SU-DHL-6 (cell line): ENCODE data around the gene POLR2J.

Experiments used
- H2AFZ ChIP-seq: fragments of 200-600 bp; sonication (generic); 2 replicates; pipeline ENCODE4 v1.6.1; 2014; ENCODE audit warnings: low read depth, mild to moderate bottlenecking, moderate library complexity, mixed read lengths, antibody characterized with exemption, low read length; ENCODE audit not compliant: severe bottlenecking
- H3F3A ChIP-seq: fragments of 200-600 bp; shearing (Covaris generic); 2 replicates; pipeline ENCODE4 v1.6.0; 2016; ENCODE audit warnings: antibody characterized with exemption, mild to moderate bottlenecking; ENCODE audit not compliant: insufficient read depth
- H3K27ac ChIP-seq: fragments of 200-600 bp; sonication (generic); 2 replicates; pipeline ENCODE4 v1.5.1; 2016; ENCODE audit warnings: low read depth, mild to moderate bottlenecking, low read length, moderate library complexity, mixed read lengths
- H3K27me3 ChIP-seq: fragments of 200-600 bp; sonication (generic), shearing (Covaris generic); 2 replicates; pipeline ENCODE4 v1.6.0; 2014; ENCODE audit warnings: mild to moderate bottlenecking, low read length
- H3K36me3 ChIP-seq: fragments of 200-600 bp; sonication (generic); 2 replicates; pipeline ENCODE4 v1.6.1; 2014; ENCODE audit warnings: mild to moderate bottlenecking, low read length, mixed read lengths
- H3K4me2 ChIP-seq: fragments of 300-600, 200-600 bp; shearing (Covaris generic), sonication (generic); 2 replicates; pipeline ENCODE4 v1.6.0; 2014; ENCODE audit warnings: low read length, low read depth, mild to moderate bottlenecking; ENCODE audit not compliant: poor library complexity, severe bottlenecking
- H3K4me3 ChIP-seq: fragments of 200-600 bp; sonication (generic); 2 replicates; pipeline ENCODE4 v1.5.1; 2014; ENCODE audit warnings: antibody characterized with exemption, low read length, mild to moderate bottlenecking, mixed read lengths; ENCODE audit not compliant: insufficient read depth, poor library complexity, severe bottlenecking
- H3K79me2 ChIP-seq: fragments of 200-600 bp; sonication (generic); 2 replicates; pipeline ENCODE4 v1.6.1; 2014; ENCODE audit warnings: mild to moderate bottlenecking, low read length, moderate library complexity; ENCODE audit not compliant: insufficient read depth
- H3K9ac ChIP-seq: fragments of 200-600 bp; sonication (generic); 2 replicates; pipeline ENCODE4 v1.7.0; 2014; ENCODE audit warnings: mild to moderate bottlenecking, low read length
- H3K9me2 ChIP-seq: fragments of 200-600 bp; sonication (generic); replicated peaks from 2 replicates; pipeline ENCODE4 v1.6.1; 2014; ENCODE audit warnings: low read length; ENCODE audit not compliant: insufficient read depth
- H3K9me3 ChIP-seq: fragments of 200-600 bp; sonication (generic); 2 replicates; pipeline ENCODE4 v1.6.1; 2014; ENCODE audit warnings: low read length, mixed read lengths; ENCODE audit not compliant: insufficient read depth
- H4K20me1 ChIP-seq: fragments of 200-600 bp; sonication (generic); 2 replicates; pipeline ENCODE4 v1.6.1; 2014; ENCODE audit warnings: low read depth, mild to moderate bottlenecking, antibody characterized with exemption, low read length, moderate library complexity, mixed read lengths
- CTCF ChIP-seq: fragments of 200-600 bp; sonication (generic); IDR thresholded peaks from one replicate; pipeline ENCODE4 v1.5.1; 2017; ENCODE audit warnings: antibody characterized with exemption, mild to moderate bottlenecking, low read length, moderate library complexity; ENCODE audit not compliant: insufficient read depth, poor library complexity, severe bottlenecking
- EZH2phosphoT487 ChIP-seq: fragments of 200-600 bp; sonication (generic), shearing (Covaris generic); conservative IDR thresholded peaks from 2 replicates; pipeline ENCODE4 v1.6.1; 2018; ENCODE audit warnings: mild to moderate bottlenecking, antibody characterized with exemption, low read length, moderate library complexity, mixed read lengths

Gene POLR2J

DNA sequence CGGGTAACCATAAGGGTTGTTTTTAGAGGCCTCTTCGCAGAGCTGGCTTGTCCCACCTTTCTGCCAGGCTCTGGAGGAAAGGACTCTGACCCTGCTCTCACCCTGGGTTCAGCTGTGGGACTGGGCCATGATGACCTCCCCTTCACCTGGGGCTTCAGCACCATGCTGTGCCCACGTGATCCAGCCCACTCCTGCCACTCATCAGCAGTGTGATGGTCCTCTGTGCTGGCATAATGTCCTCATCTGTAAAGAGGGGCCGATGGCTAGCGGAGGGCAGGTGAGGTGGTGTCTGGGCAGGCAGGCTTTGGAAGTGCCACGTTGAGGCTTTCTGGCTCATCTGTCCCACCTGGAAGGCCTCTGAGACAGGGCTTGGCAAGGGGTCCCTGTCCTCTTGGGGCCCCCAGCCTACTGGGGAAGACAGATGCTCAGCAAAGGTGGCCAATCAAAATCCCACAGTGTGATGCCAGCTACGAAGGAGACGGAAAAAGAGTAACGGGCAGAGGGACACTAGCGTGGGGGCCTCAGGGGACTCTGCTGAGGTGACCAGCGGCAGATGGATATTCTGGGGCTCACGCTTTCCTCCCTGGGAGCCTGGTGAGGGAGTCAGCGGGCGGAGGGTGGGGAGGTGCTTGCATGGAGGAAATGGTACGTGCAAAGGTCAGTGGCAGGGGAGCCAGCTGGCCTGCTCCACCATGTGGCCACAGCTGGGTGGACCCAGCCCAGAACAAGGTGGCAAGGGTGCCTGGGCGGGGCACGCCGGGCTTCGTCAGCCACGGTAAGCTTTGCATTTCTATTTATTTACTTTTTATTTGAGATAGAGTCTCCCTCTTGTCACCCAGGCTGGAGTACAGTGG, 8.5 kb downstream of the POLR2J start:
- no peaks in the 10 kb centered on the region for H3K9me3 ChIP-seq
- no peaks in the 10 kb centered on the region for H3K27me3 ChIP-seq
- H3K27ac ChIP-seq = no peak overlapping the region
- H2AFZ ChIP-seq = no peak overlapping the region
- no peaks in the 10 kb centered on the region for H3K9me2 ChIP-seq
- H3K9ac ChIP-seq = no peak overlapping the region
- no peak overlapping the region for H3K4me3 ChIP-seq
- peaks cover 17% of the 10 kb centered on the region; the same call in 1 of the 2 replicates for H3F3A ChIP-seq
- H3K4me2 ChIP-seq = no peak overlapping the region
- no peaks in the 10 kb centered on the region for H3K36me3 ChIP-seq
- TF ChIP-seq EZH2phosphoT487 = no peak
- no peak for TF ChIP-seq CTCF
- H4K20me1 ChIP-seq = no peaks in the 10 kb centered on the region; the same call in 1 of the 2 replicates
- H3K79me2 ChIP-seq = peaks cover 8% of the 10 kb centered on the region; the same call in 1 of the 2 replicates

DNA sequence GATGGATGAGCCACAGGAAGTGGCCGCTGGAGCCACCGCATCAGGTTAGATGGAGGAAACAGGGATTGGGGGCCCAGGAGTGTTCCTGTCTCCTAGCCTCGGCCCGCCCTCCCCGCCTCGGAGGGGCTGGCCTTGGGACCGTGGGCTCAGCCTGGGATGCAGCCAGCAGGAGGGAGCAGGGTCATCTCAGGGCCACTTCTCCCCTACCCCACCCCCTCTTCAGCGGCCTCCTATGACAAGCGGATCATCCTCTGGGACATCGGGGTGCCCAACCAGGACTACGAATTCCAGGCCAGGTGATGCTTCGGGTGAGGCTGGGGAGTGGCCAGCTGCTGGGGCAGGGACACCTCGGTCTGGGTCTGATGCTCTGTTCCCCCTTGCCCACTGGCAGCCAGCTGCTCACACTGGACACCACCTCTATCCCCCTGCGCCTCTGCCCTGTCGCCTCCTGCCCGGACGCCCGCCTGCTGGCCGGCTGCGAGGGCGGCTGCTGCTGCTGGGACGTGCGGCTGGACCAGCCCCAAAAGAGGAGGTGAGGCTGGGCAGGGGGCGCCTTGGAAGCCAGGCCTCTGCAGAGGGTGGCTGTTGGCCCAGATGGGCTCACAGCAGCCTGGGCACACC, 9.3 kb downstream of the POLR2J start:
- Histone ChIP-seq H3K79me2 (peaks cover 11% of the 10 kb centered on the region; the same call in 1 of the 2 replicates), H3K9me3 (no peaks in the 10 kb centered on the region), H3K9ac (no peak overlapping the region), H3F3A (peaks cover 17% of the 10 kb centered on the region; the same call in 1 of the 2 replicates), H3K4me2 (no peak overlapping the region), H3K27me3 (no peaks in the 10 kb centered on the region), H3K9me2 (no peaks in the 10 kb centered on the region), H3K36me3 (no peaks in the 10 kb centered on the region), H3K4me3 (no peak overlapping the region), H3K27ac (no peak overlapping the region), H4K20me1 (no peaks in the 10 kb centered on the region; the same call in 1 of the 2 replicates), H2AFZ (no peak overlapping the region)
- TF ChIP-seq EZH2phosphoT487 (no peak), CTCF (no peak)

DNA sequence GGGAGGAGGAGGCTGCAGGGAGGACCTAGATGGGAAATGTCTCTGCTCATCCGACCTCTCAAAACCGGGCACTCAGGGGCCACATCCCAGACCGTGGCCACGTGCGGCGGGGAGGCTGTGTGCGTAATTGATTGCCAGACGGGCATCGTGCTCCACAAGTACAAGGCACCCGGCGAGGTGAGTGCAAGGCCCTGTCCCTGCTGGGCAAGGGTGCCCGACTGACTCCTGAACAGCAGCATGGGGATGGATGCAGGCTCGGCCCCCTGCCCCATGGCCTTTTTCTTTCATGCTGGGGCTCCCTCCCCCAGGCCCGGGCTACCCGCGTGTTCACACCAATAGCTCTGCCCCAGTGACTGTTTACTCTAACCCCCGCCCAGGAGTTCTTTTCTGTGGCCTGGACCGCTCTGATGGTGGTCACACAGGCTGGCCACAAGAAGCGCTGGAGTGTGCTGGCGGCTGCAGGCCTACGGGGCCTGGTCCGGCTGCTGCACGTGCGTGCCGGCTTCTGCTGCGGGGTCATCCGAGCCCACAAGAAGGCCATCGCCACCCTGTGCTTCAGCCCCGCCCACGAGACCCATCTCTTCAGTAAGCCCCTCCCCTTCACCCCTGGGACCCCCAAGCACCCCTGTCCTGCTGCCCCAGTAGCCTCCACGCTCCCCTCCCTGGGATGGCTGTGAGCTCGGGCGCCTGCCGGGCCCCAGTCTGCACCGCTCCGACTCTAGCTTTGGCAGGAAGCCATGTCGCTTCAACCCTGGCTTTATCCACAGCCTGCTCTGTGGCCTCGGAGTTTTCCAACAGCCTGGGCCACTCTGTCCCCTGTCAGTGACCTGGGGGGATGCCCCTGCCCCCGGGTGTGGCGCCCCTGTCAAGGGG, 10.0 kb downstream of the POLR2J start:
- no peak for TF ChIP-seq CTCF
- TF ChIP-seq EZH2phosphoT487 = no peak
- Histone ChIP-seq H3K79me2 (peaks cover 18% of the 10 kb centered on the region), H3K4me2 (no peak overlapping the region), H3F3A (peaks cover 17% of the 10 kb centered on the region; the same call in 1 of the 2 replicates), H3K27me3 (no peaks in the 10 kb centered on the region), H3K9me3 (no peaks in the 10 kb centered on the region), H3K9me2 (no peaks in the 10 kb centered on the region), H3K36me3 (no peaks in the 10 kb centered on the region), H2AFZ (no peak overlapping the region), H4K20me1 (no peaks in the 10 kb centered on the region; the same call in 1 of the 2 replicates), H3K4me3 (no peak overlapping the region), H3K27ac (no peak overlapping the region), H3K9ac (no peak overlapping the region)
